Astrocyte (in vitro differentiated cells and primary cell): Measurements from ENCODE around the gene TMTC1. TPM values are rescaled to one million over a fixed set of nuclear protein-coding genes. Genes with fewer than 3 reads are reported as not detected.

Experiments
- DNase-seq: peaks from one replicate; pipeline ENCODE4 v3.0.0-alpha.2; 2010; ENCODE audit warnings: low read depth
- FAIRE-seq: peaks from 2 replicates; lab custom pipeline; 2011; peaks lifted over from hg19 to GRCh38; lab: Jason Lieb, UNC
- H2AFZ ChIP-seq: 2 replicates; pipeline ENCODE4 v1.6.0; 2012; ENCODE audit warnings: low read depth, low read length, inconsistent platforms
- H3K27ac ChIP-seq: 2 replicates; pipeline ENCODE4 v1.5.1; 2011; ENCODE audit warnings: low read depth, low read length, inconsistent platforms
- H3K27me3 ChIP-seq: 2 replicates; pipeline ENCODE4 v1.6.0; 2011; ENCODE audit warnings: low read length, inconsistent platforms; ENCODE audit not compliant: insufficient read depth
- H3K36me3 ChIP-seq: 2 replicates; pipeline ENCODE4 v1.5.1; 2011; ENCODE audit warnings: low read length, inconsistent platforms; ENCODE audit not compliant: insufficient read depth
- H3K4me1 ChIP-seq: 2 replicates; pipeline ENCODE4 v1.5.1; 2011; ENCODE audit warnings: low read length, inconsistent platforms; ENCODE audit not compliant: insufficient read depth
- H3K4me2 ChIP-seq: 2 replicates; pipeline ENCODE4 v1.6.0; 2012; ENCODE audit warnings: low read length, inconsistent platforms
- H3K4me3 ChIP-seq: 2 replicates; pipeline ENCODE4 v1.5.1; 2011; ENCODE audit warnings: low read depth, mild to moderate bottlenecking, low read length, inconsistent platforms; ENCODE audit not compliant: insufficient read depth
- H3K79me2 ChIP-seq: 2 replicates; pipeline ENCODE4 v1.6.0; 2012; ENCODE audit warnings: mild to moderate bottlenecking, low read length, inconsistent platforms; ENCODE audit not compliant: insufficient read depth
- H3K9ac ChIP-seq: 2 replicates; pipeline ENCODE4 v1.6.0; 2012; ENCODE audit warnings: mild to moderate bottlenecking, low read length, inconsistent platforms
- H3K9me3 ChIP-seq: 2 replicates; pipeline ENCODE4 v1.5.1; 2012; ENCODE audit warnings: low read depth, mild to moderate bottlenecking, low read length, inconsistent platforms; ENCODE audit not compliant: insufficient read depth
- H4K20me1 ChIP-seq: 2 replicates; pipeline ENCODE4 v1.6.0; 2012; ENCODE audit warnings: low read length, inconsistent platforms; ENCODE audit not compliant: insufficient read depth
- H3K27ac Mint-ChIP-seq: one replicate; pipeline ENCODE4 v1.8.0; 2021; ENCODE audit warnings: mild to moderate bottlenecking, mixed read lengths; ENCODE audit not compliant: unreplicated experiment
- H3K27me3 Mint-ChIP-seq: one replicate; pipeline ENCODE4 v1.8.0; 2021; ENCODE audit warnings: low read depth, mixed read lengths; ENCODE audit not compliant: unreplicated experiment
- H3K36me3 Mint-ChIP-seq: one replicate; pipeline ENCODE4 v1.8.0; 2021; ENCODE audit warnings: low read depth, mixed read lengths; ENCODE audit not compliant: unreplicated experiment
- H3K4me1 Mint-ChIP-seq: one replicate; pipeline ENCODE4 v1.8.0; 2021; ENCODE audit warnings: low read depth, mixed read lengths; ENCODE audit not compliant: unreplicated experiment
- H3K4me3 Mint-ChIP-seq: one replicate; pipeline ENCODE4 v1.8.0; 2021; ENCODE audit warnings: mild to moderate bottlenecking, moderate library complexity, mixed read lengths; ENCODE audit not compliant: unreplicated experiment
- H3K9me3 Mint-ChIP-seq: one replicate; pipeline ENCODE4 v1.8.0; 2021; ENCODE audit warnings: mild to moderate bottlenecking, mixed read lengths; ENCODE audit not compliant: unreplicated experiment
- EZH2 ChIP-seq: IDR thresholded peaks from 2 replicates; pipeline ENCODE4 v1.6.1; 2012; ENCODE audit warnings: mild to moderate bottlenecking, low read length, inconsistent platforms; ENCODE audit not compliant: insufficient read depth
- total RNA-seq: library from RNA; stranded (reverse); gene quantifications from 2 replicates; pipeline ENCODE4 v1.2.1, GENCODE V29; 2021
- TF ChIP-seq, protein P1 (sequence below): IDR thresholded peaks from 2 replicates; pipeline ENCODE4 v1.5.1; 2011; ENCODE audit warnings: low read depth, mild to moderate bottlenecking, inconsistent platforms, low read length, moderate library complexity; ENCODE audit not compliant: insufficient read depth

The TMTC1 gene
- total RNA-seq, 1 donor from 2014 or later: 4.7 TPM

DNA sequence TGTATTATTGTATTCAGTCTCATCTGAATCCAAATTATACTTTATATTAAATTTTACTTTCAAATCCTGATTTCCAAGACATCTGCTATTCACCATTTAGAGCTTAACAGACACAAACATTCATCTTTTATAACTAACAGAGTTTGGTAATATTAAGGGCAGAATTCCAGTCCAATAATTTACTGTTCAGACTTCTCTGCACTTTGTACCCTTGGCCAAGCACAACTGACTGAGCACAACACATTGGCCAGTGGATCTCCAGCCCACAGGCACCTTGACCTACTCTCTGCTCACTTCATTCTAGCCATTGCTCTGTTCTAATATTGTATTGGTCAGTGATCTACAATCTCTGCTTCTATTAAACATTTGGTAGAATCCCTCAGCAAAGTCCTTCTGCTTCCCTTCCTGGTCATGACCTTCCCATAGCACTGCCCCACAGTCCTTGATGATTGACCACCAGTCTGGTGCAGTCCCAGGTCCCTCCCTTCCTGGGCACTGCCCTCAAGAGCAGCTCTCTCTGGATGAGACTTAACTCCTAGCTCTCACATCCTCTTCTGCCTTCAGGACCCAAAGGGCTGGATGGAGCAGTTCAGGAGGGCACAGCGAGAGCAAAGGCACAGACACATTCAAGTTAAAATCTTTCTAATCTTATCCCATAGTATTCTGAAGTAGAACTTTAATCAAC, 188.5 kb downstream of the TMTC1 start:
- no peak overlapping the region for H3K4me3 Mint-ChIP-seq
- no peaks in the 10 kb centered on the region for H3K36me3 Mint-ChIP-seq
- no peak overlapping the region for H3K27ac Mint-ChIP-seq
- H2AFZ ChIP-seq: no peak overlapping the region
- H3K4me3 ChIP-seq: no peak overlapping the region
- H3K4me1 Mint-ChIP-seq: peaks cover 5% of the 10 kb centered on the region
- H3K9ac ChIP-seq: no peak overlapping the region
- peaks cover 5% of the 10 kb centered on the region for H3K4me1 ChIP-seq
- no peaks in the 10 kb centered on the region for H3K9me3 ChIP-seq
- H3K9me3 Mint-ChIP-seq: no peaks in the 10 kb centered on the region
- H3K27me3 Mint-ChIP-seq: no peaks in the 10 kb centered on the region
- DNase-seq (no peak), FAIRE-seq (no peak)
- no peaks in the 10 kb centered on the region for H3K27me3 ChIP-seq
- TF ChIP-seq, protein P1, sequence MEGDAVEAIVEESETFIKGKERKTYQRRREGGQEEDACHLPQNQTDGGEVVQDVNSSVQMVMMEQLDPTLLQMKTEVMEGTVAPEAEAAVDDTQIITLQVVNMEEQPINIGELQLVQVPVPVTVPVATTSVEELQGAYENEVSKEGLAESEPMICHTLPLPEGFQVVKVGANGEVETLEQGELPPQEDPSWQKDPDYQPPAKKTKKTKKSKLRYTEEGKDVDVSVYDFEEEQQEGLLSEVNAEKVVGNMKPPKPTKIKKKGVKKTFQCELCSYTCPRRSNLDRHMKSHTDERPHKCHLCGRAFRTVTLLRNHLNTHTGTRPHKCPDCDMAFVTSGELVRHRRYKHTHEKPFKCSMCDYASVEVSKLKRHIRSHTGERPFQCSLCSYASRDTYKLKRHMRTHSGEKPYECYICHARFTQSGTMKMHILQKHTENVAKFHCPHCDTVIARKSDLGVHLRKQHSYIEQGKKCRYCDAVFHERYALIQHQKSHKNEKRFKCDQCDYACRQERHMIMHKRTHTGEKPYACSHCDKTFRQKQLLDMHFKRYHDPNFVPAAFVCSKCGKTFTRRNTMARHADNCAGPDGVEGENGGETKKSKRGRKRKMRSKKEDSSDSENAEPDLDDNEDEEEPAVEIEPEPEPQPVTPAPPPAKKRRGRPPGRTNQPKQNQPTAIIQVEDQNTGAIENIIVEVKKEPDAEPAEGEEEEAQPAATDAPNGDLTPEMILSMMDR: no peak
- no peak for TF ChIP-seq EZH2
- no peaks in the 10 kb centered on the region for H4K20me1 ChIP-seq
- no peak overlapping the region for H3K27ac ChIP-seq
- no peaks in the 10 kb centered on the region for H3K36me3 ChIP-seq
- no peak overlapping the region for H3K4me2 ChIP-seq
- no peaks in the 10 kb centered on the region for H3K79me2 ChIP-seq

DNA sequence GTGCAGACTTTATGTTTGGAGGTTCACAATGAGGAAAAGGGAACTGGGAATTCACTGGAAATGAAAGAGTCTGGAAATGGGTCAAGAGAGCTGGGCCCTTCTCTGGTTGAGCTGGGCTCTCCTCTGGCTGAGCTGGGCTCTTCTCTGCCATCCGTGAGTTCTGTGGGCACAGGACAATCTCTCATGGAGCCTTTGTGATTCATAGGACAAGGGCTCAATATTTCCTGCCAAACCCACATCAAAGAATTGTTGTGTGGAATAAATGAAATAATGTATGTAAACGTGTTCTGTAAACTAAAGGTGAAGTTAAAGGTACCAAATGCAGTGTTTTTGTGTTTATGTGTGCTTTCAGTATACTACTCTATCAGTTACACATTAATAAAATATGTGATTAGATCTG, 190.7 kb downstream of the TMTC1 start:
- no peaks in the 10 kb centered on the region for H3K9me3 Mint-ChIP-seq
- no peak overlapping the region for H3K4me3 Mint-ChIP-seq
- H3K27ac Mint-ChIP-seq: no peak overlapping the region
- H3K27me3 Mint-ChIP-seq: no peaks in the 10 kb centered on the region
- DNase-seq: no peak
- no peaks in the 10 kb centered on the region for H3K36me3 ChIP-seq
- no peak overlapping the region for H3K4me2 ChIP-seq
- no peak overlapping the region for H2AFZ ChIP-seq
- H3K4me3 ChIP-seq: no peak overlapping the region
- no peak overlapping the region for H3K27ac ChIP-seq
- H3K27me3 ChIP-seq: no peaks in the 10 kb centered on the region
- no peaks in the 10 kb centered on the region for H3K79me2 ChIP-seq
- H3K4me1 Mint-ChIP-seq: peaks cover 1% of the 10 kb centered on the region
- FAIRE-seq: no peak
- H4K20me1 ChIP-seq: no peaks in the 10 kb centered on the region
- H3K36me3 Mint-ChIP-seq: no peaks in the 10 kb centered on the region
- TF ChIP-seq, protein P1: no peak
- no peak for TF ChIP-seq EZH2
- no peaks in the 10 kb centered on the region for H3K9me3 ChIP-seq
- H3K4me1 ChIP-seq: no peaks in the 10 kb centered on the region
- H3K9ac ChIP-seq: no peak overlapping the region
